ENCODE data around the gene TCFL5. TPM values are rescaled to one million over a fixed set of nuclear protein-coding genes. Genes with fewer than 3 reads are reported as not detected.

The TCFL5 gene
- total RNA-seq = 15.2 and 17.9 TPM in 2 replicates

GRCh38 chr20:62861726-62862336, at the start of gene TCFL5:
TSS of gene TCFL5 (minus strand) at chr20:62861822. CDS start at chr20:62861670, 152 bp downstream.

GRCh38 chr20:62816884-62817873, 44.4 kb downstream of the TCFL5 start, which contains the start of gene COL9A3:
TSS of gene COL9A3 (plus strand) at chr20:62817050. CDS start at chr20:62817065, 15 bp downstream.

GRCh38 chr20:62804627-62805154, 56.9 kb downstream of the TCFL5 start, which contains the start of gene OGFR:
TSS of gene OGFR (plus strand) at chr20:62804835. CDS start at chr20:62804860, 25 bp downstream.

Small RNA genes lying within 50 kb of the gene (small RNA-seq; reads per million reads assigned to genes)
- not detected for gene DPH3P1

Other genes starting within 250 kb of the TCFL5 start
- 0.11 and 0.13 TPM in 2 replicates for gene SLCO4A1, start 219.3 kb downstream of the TCFL5 start, total RNA-seq
- not detected in 2 replicates for gene NTSR1, start 153.0 kb downstream of the TCFL5 start, total RNA-seq
- gene MRGBP, start 65.3 kb downstream of the TCFL5 start, total RNA-seq = 13.0 and 15.5 TPM in 2 replicates
- 29.9 and 35.9 TPM in 2 replicates for gene OGFR, start 57.0 kb downstream of the TCFL5 start, total RNA-seq
- gene COL9A3, start 44.8 kb downstream of the TCFL5 start, total RNA-seq = 0.86 and 1.0 TPM in 2 replicates
- 44.0 and 44.8 TPM in 2 replicates for gene DIDO1, start 64.7 kb upstream of the TCFL5 start, total RNA-seq
- 31.8 and 34.6 TPM in 2 replicates for gene GID8, start 76.3 kb upstream of the TCFL5 start, total RNA-seq
- 6.7 and 6.9 TPM in 2 replicates for gene SLC17A9, start 90.9 kb upstream of the TCFL5 start, total RNA-seq
- not detected in 2 replicates for gene BHLHE23, start 145.1 kb upstream of the TCFL5 start, total RNA-seq